Measurements from ENCODE around the gene GLI3. TPM values are rescaled to one million over a fixed set of nuclear protein-coding genes. Genes with fewer than 3 reads are reported as not detected.

The GLI3 gene
- total and polyA plus RNA-seq, 4 donors, result 0.50 to 34.9 (median 11.3) TPM

- Histone ChIP-seq H3K27me3 (ENCODE audit: control insufficient read depth in 1 of 2, insufficient read depth in 2 of 2, low read length in 1 of 2) (no peaks in the 10 kb centered on the region), H3K4me3 (ENCODE audit: low read length in 2 of 2) (no peak overlapping the region), H3K4me1 (ENCODE audit: control insufficient read depth in 1 of 2, insufficient read depth in 2 of 2, low read length in 2 of 2) (no peaks in the 10 kb centered on the region), H3K27ac (ENCODE audit: low read depth in 1 of 2, low read length in 2 of 2) (no peak overlapping the region), H3K9me3 (ENCODE audit: control insufficient read depth, low read length) (no peaks in the 10 kb centered on the region), H3K36me3 (ENCODE audit: control insufficient read depth in 1 of 2, insufficient read depth in 2 of 2, low read length in 1 of 2) (no peaks in the 10 kb centered on the region)
- intact Hi-C loops (cut with DNase I), result no loop called here
- no peak for DNase-seq
- no peak for ATAC-seq (ENCODE audit: low FRiP score)
- WGBS, 2 donors, result 89 to 94% methylated on average over 10 of the region's 10 CpGs
Observed at GRCh38 chr7:42023262-42023661, 213.7 kb downstream of the GLI3 start.

GRCh38 chr7:42022791-42023190 is 214.2 kb downstream of the GLI3 start:
- Histone ChIP-seq H3K9me3 (ENCODE audit: control insufficient read depth, low read length) (no peaks in the 10 kb centered on the region), H3K36me3 (ENCODE audit: control insufficient read depth in 1 of 2, insufficient read depth in 2 of 2, low read length in 1 of 2) (no peaks in the 10 kb centered on the region), H3K4me1 (ENCODE audit: control insufficient read depth in 1 of 2, insufficient read depth in 2 of 2, low read length in 2 of 2) (no peaks in the 10 kb centered on the region), H3K4me3 (ENCODE audit: low read length in 2 of 2) (no peak overlapping the region), H3K27me3 (ENCODE audit: control insufficient read depth in 1 of 2, insufficient read depth in 2 of 2, low read length in 1 of 2) (no peaks in the 10 kb centered on the region), H3K27ac (ENCODE audit: low read depth in 1 of 2, low read length in 2 of 2) (no peak overlapping the region)
- no peak for DNase-seq
- no peak for ATAC-seq (ENCODE audit: low FRiP score)
- intact Hi-C loops (cut with DNase I), result no loop called here
- 95% methylated on average over 2 of the region's 2 CpGs for WGBS, 2 donors

- ATAC-seq (ENCODE audit: low FRiP score) (no peak), DNase-seq (no peak)
- Histone ChIP-seq H3K9me3 (ENCODE audit: control insufficient read depth, low read length) (no peaks in the 10 kb centered on the region), H3K27ac (ENCODE audit: low read depth in 1 of 2, low read length in 2 of 2) (no peak overlapping the region), H3K27me3 (ENCODE audit: control insufficient read depth in 1 of 2, insufficient read depth in 2 of 2, low read length in 1 of 2) (no peaks in the 10 kb centered on the region), H3K4me1 (ENCODE audit: control insufficient read depth in 1 of 2, insufficient read depth in 2 of 2, low read length in 2 of 2) (no peaks in the 10 kb centered on the region), H3K4me3 (ENCODE audit: low read length in 2 of 2) (no peak overlapping the region), H3K36me3 (ENCODE audit: control insufficient read depth in 1 of 2, insufficient read depth in 2 of 2, low read length in 1 of 2) (no peaks in the 10 kb centered on the region)
- intact Hi-C loops (cut with DNase I), result no loop called here
- 82 to 87% methylated on average over 6 of the region's 6 CpGs for WGBS, 2 donors
Observed at GRCh38 chr7:42022056-42022455, 215.0 kb downstream of the GLI3 start.

GRCh38 chr7:42021631-42022030 is 215.4 kb downstream of the GLI3 start:
- H3K27ac ChIP-seq (ENCODE audit: low read depth in 1 of 2, low read length in 2 of 2), result no peak overlapping the region
- no peak for DNase-seq
- H3K9me3 ChIP-seq (ENCODE audit: control insufficient read depth, low read length), result no peaks in the 10 kb centered on the region
- H3K4me3 ChIP-seq (ENCODE audit: low read length in 2 of 2), result no peak overlapping the region
- no peaks in the 10 kb centered on the region for H3K27me3 ChIP-seq (ENCODE audit: control insufficient read depth in 1 of 2, insufficient read depth in 2 of 2, low read length in 1 of 2)
- no peaks in the 10 kb centered on the region for H3K36me3 ChIP-seq (ENCODE audit: control insufficient read depth in 1 of 2, insufficient read depth in 2 of 2, low read length in 1 of 2)
- no peaks in the 10 kb centered on the region for H3K4me1 ChIP-seq (ENCODE audit: control insufficient read depth in 1 of 2, insufficient read depth in 2 of 2, low read length in 2 of 2)
- intact Hi-C loops (cut with DNase I), result no loop called here
- no peak for ATAC-seq (ENCODE audit: low FRiP score)
- WGBS, 2 donors, result 72 to 77% methylated on average over 3 of the region's 3 CpGs

GRCh38 chr7:42020061-42020460 is 216.9 kb downstream of the GLI3 start:
- ATAC-seq (ENCODE audit: low FRiP score) (no peak), DNase-seq (no peak)
- H3K9me3 ChIP-seq (ENCODE audit: control insufficient read depth, low read length), result no peaks in the 10 kb centered on the region
- H3K27ac ChIP-seq (ENCODE audit: low read depth in 1 of 2, low read length in 2 of 2), result no peak overlapping the region
- WGBS, 2 donors, result 76 to 82% methylated on average over 7 of the region's 7 CpGs
- no peak overlapping the region for H3K4me3 ChIP-seq (ENCODE audit: low read length in 2 of 2)
- H3K4me1 ChIP-seq (ENCODE audit: control insufficient read depth in 1 of 2, insufficient read depth in 2 of 2, low read length in 2 of 2), result no peaks in the 10 kb centered on the region
- no peaks in the 10 kb centered on the region for H3K27me3 ChIP-seq (ENCODE audit: control insufficient read depth in 1 of 2, insufficient read depth in 2 of 2, low read length in 1 of 2)
- H3K36me3 ChIP-seq (ENCODE audit: control insufficient read depth in 1 of 2, insufficient read depth in 2 of 2, low read length in 1 of 2), result no peaks in the 10 kb centered on the region
- intact Hi-C loops (cut with DNase I), result no loop called here

GRCh38 chr7:42017349-42017986 is 219.5 kb downstream of the GLI3 start:
- DNase-seq (no peak), ATAC-seq (ENCODE audit: low FRiP score) (no peak)
- no peak overlapping the region for H3K4me3 ChIP-seq (ENCODE audit: low read length in 2 of 2)
- H3K36me3 ChIP-seq (ENCODE audit: control insufficient read depth in 1 of 2, insufficient read depth in 2 of 2, low read length in 1 of 2), result no peaks in the 10 kb centered on the region
- WGBS, 2 donors, result 88 to 89% methylated on average over 15 of the region's 15 CpGs
- H3K9me3 ChIP-seq (ENCODE audit: control insufficient read depth, low read length), result no peaks in the 10 kb centered on the region
- H3K27me3 ChIP-seq (ENCODE audit: control insufficient read depth in 1 of 2, insufficient read depth in 2 of 2, low read length in 1 of 2), result no peaks in the 10 kb centered on the region
- no peaks in the 10 kb centered on the region for H3K4me1 ChIP-seq (ENCODE audit: control insufficient read depth in 1 of 2, insufficient read depth in 2 of 2, low read length in 2 of 2)
- intact Hi-C loops (cut with DNase I), result no loop called here
- H3K27ac ChIP-seq (ENCODE audit: low read depth in 1 of 2, low read length in 2 of 2), result no peak overlapping the region

- H3K4me1 ChIP-seq (ENCODE audit: control insufficient read depth in 1 of 2, insufficient read depth in 2 of 2, low read length in 2 of 2), result no peaks in the 10 kb centered on the region
- no peaks in the 10 kb centered on the region for H3K9me3 ChIP-seq (ENCODE audit: control insufficient read depth, low read length)
- intact Hi-C loops (cut with DNase I), result no loop called here
- no peak overlapping the region for H3K27ac ChIP-seq (ENCODE audit: low read depth in 1 of 2, low read length in 2 of 2)
- H3K4me3 ChIP-seq (ENCODE audit: low read length in 2 of 2), result no peak overlapping the region
- no peak for DNase-seq
- ATAC-seq (ENCODE audit: low FRiP score), result no peak
- H3K27me3 ChIP-seq (ENCODE audit: control insufficient read depth in 1 of 2, insufficient read depth in 2 of 2, low read length in 1 of 2), result no peaks in the 10 kb centered on the region
- no peaks in the 10 kb centered on the region for H3K36me3 ChIP-seq (ENCODE audit: control insufficient read depth in 1 of 2, insufficient read depth in 2 of 2, low read length in 1 of 2)
- 98 to 99% methylated on average over 3 of the region's 3 CpGs for WGBS, 2 donors
Observed at GRCh38 chr7:42016517-42016916, 220.5 kb downstream of the GLI3 start.

- no peak for DNase-seq
- Histone ChIP-seq H3K27ac (ENCODE audit: low read depth in 1 of 2, low read length in 2 of 2) (no peak overlapping the region), H3K9me3 (ENCODE audit: control insufficient read depth, low read length) (no peaks in the 10 kb centered on the region)
Observed at GRCh38 chr7:42014625-42015618, 222.1 kb downstream of the GLI3 start.

More at GRCh38 chr7:42014625-42015618, 222.1 kb downstream of the GLI3 start:
- no peak overlapping the region for H3K4me3 ChIP-seq (ENCODE audit: low read length in 2 of 2)
- intact Hi-C loops (cut with DNase I), result no loop called here
- 66 to 69% methylated on average over 9 of the region's 9 CpGs for WGBS, 2 donors
- H3K36me3 ChIP-seq (ENCODE audit: control insufficient read depth in 1 of 2, insufficient read depth in 2 of 2, low read length in 1 of 2), result peaks cover 0 to 2% of the 10 kb centered on the region in 2 donors
- no peaks in the 10 kb centered on the region for H3K27me3 ChIP-seq (ENCODE audit: control insufficient read depth in 1 of 2, insufficient read depth in 2 of 2, low read length in 1 of 2)
- ATAC-seq (ENCODE audit: low FRiP score), result no peak
- H3K4me1 ChIP-seq (ENCODE audit: control insufficient read depth in 1 of 2, insufficient read depth in 2 of 2, low read length in 2 of 2), result no peaks in the 10 kb centered on the region

Data from aorta (tissue), 5 donors.